ENCODE results near the gene DNMT3L.

DNMT3L gene

GRCh38 chr21:44295163-44295573 lies 33.5 kb upstream of the DNMT3L start:
- H4K20me1 ChIP-seq (ENCODE audit: insufficient read depth, low read length, poor library complexity, severe bottlenecking), result no peaks in the 10 kb centered on the region
- H3F3A ChIP-seq (ENCODE audit: low read depth), result no peaks in the 10 kb centered on the region
- no peak overlapping the region for H3K4me3 ChIP-seq (ENCODE audit: low read length, poor library complexity, severe bottlenecking)
- no peaks in the 10 kb centered on the region for H3K36me3 ChIP-seq (ENCODE audit: insufficient read depth, low read length)
- H3K4me1 ChIP-seq (ENCODE audit: insufficient read depth, low read length, poor library complexity, severe bottlenecking), result peaks cover 5% of the 10 kb centered on the region
- no peak overlapping the region for H3K9ac ChIP-seq (ENCODE audit: low read depth, low read length, poor library complexity, severe bottlenecking)
- no peaks in the 10 kb centered on the region for H3K27me3 ChIP-seq (ENCODE audit: insufficient read depth, low read length, poor library complexity, severe bottlenecking)
- no peaks in the 10 kb centered on the region for H3K9me3 ChIP-seq (ENCODE audit: insufficient read depth, low read depth, low read length)
- peaks cover under 1% of the 10 kb centered on the region; the same call in 1 of the 2 replicates for H3K79me2 ChIP-seq (ENCODE audit: insufficient read depth, low read length)
- H3K9me2 ChIP-seq (replicated peaks; ENCODE audit: low read depth, low read length), result no peaks in the 10 kb centered on the region
- H3K4me2 ChIP-seq (ENCODE audit: low read depth, low read length, poor library complexity, severe bottlenecking), result no peak overlapping the region
- H2AFZ ChIP-seq (ENCODE audit: low read length), result no peak overlapping the region
- TF ChIP-seq EZH2phosphoT487 (IDR thresholded peaks at IDR 0.05; ENCODE audit: borderline replicate concordance) (no peak), CTCF (conservative IDR thresholded peaks at IDR 0.05; ENCODE audit: low read length) (no peak)

- H2AFZ ChIP-seq (ENCODE audit: low read length), result no peak overlapping the region
- no peak overlapping the region for H3K4me3 ChIP-seq (ENCODE audit: low read length, poor library complexity, severe bottlenecking)
- H3K27me3 ChIP-seq (ENCODE audit: insufficient read depth, low read length, poor library complexity, severe bottlenecking), result no peaks in the 10 kb centered on the region
- H4K20me1 ChIP-seq (ENCODE audit: insufficient read depth, low read length, poor library complexity, severe bottlenecking), result no peaks in the 10 kb centered on the region
- TF ChIP-seq CTCF (conservative IDR thresholded peaks at IDR 0.05; ENCODE audit: low read length), result no peak
- TF ChIP-seq EZH2phosphoT487 (IDR thresholded peaks at IDR 0.05; ENCODE audit: borderline replicate concordance), result no peak
- peaks cover 4% of the 10 kb centered on the region for H3K4me1 ChIP-seq (ENCODE audit: insufficient read depth, low read length, poor library complexity, severe bottlenecking)
- no peaks in the 10 kb centered on the region for H3K36me3 ChIP-seq (ENCODE audit: insufficient read depth, low read length)
- no peaks in the 10 kb centered on the region for H3K79me2 ChIP-seq (ENCODE audit: insufficient read depth, low read length)
- no peak overlapping the region for H3K4me2 ChIP-seq (ENCODE audit: low read depth, low read length, poor library complexity, severe bottlenecking)
- H3F3A ChIP-seq (ENCODE audit: low read depth), result no peaks in the 10 kb centered on the region
- H3K9ac ChIP-seq (ENCODE audit: low read depth, low read length, poor library complexity, severe bottlenecking), result no peak overlapping the region
- H3K9me2 ChIP-seq (replicated peaks; ENCODE audit: low read depth, low read length), result no peaks in the 10 kb centered on the region
- H3K9me3 ChIP-seq (ENCODE audit: insufficient read depth, low read depth, low read length), result no peaks in the 10 kb centered on the region
Measured at GRCh38 chr21:44294391-44295162, 32.9 kb upstream of the DNMT3L start.

GRCh38 chr21:44293551-44294231 lies 32.0 kb upstream of the DNMT3L start:
- H3K4me3 ChIP-seq (ENCODE audit: low read length, poor library complexity, severe bottlenecking), result no peak overlapping the region
- no peaks in the 10 kb centered on the region for H4K20me1 ChIP-seq (ENCODE audit: insufficient read depth, low read length, poor library complexity, severe bottlenecking)
- H3K36me3 ChIP-seq (ENCODE audit: insufficient read depth, low read length), result no peaks in the 10 kb centered on the region
- no peaks in the 10 kb centered on the region for H3K9me3 ChIP-seq (ENCODE audit: insufficient read depth, low read depth, low read length)
- H3K79me2 ChIP-seq (ENCODE audit: insufficient read depth, low read length), result no peaks in the 10 kb centered on the region
- no peaks in the 10 kb centered on the region for H3K4me1 ChIP-seq (ENCODE audit: insufficient read depth, low read length, poor library complexity, severe bottlenecking)
- H3K9ac ChIP-seq (ENCODE audit: low read depth, low read length, poor library complexity, severe bottlenecking), result no peak overlapping the region
- TF ChIP-seq EZH2phosphoT487 (IDR thresholded peaks at IDR 0.05; ENCODE audit: borderline replicate concordance) (no peak), CTCF (conservative IDR thresholded peaks at IDR 0.05; ENCODE audit: low read length) (no peak)
- H3K9me2 ChIP-seq (replicated peaks; ENCODE audit: low read depth, low read length), result no peaks in the 10 kb centered on the region
- H3K27me3 ChIP-seq (ENCODE audit: insufficient read depth, low read length, poor library complexity, severe bottlenecking), result no peaks in the 10 kb centered on the region
- H3K4me2 ChIP-seq (ENCODE audit: low read depth, low read length, poor library complexity, severe bottlenecking), result no peak overlapping the region
- H2AFZ ChIP-seq (ENCODE audit: low read length), result no peak overlapping the region
- no peaks in the 10 kb centered on the region for H3F3A ChIP-seq (ENCODE audit: low read depth)

All from Loucy (cell line).